Activated T-helper 17 cell treated with anti-CD3 and anti-CD28 coated beads, Interleukin-2, amount 50 U/mL, for 72 hours (primary cell): ENCODE measurements around the gene RIC1. TPM values are rescaled to one million over a fixed set of nuclear protein-coding genes. Genes with fewer than 3 reads are reported as not detected.
"Not testable (repeated sequence)": the region's sequence is repeated elsewhere in the genome, so short reads cannot be mapped to it uniquely, and the experiment has no call there.

Source experiments
- ATAC-seq: fragments of 150-1000 bp; cut with Tn5 transposase; replicated peaks from 2 replicates; pipeline ENCODE4 v1.10.0; 2021; ENCODE audit warnings: mild to moderate bottlenecking, moderate library complexity
- H3K27ac Mint-ChIP-seq: one replicate; pipeline ENCODE4 v1.8.0; 2022; ENCODE audit warnings: mixed read lengths
- H3K27me3 Mint-ChIP-seq: one replicate; pipeline ENCODE4 v1.8.0; 2022; ENCODE audit warnings: mixed read lengths
- H3K36me3 Mint-ChIP-seq: one replicate; pipeline ENCODE4 v1.8.0; 2022; ENCODE audit warnings: low read depth, mild to moderate bottlenecking, mixed read lengths
- H3K4me1 Mint-ChIP-seq: one replicate; pipeline ENCODE4 v1.8.0; 2022; ENCODE audit warnings: mixed read lengths
- H3K4me3 Mint-ChIP-seq: one replicate; pipeline ENCODE4 v1.8.0; 2022; ENCODE audit warnings: mild to moderate bottlenecking, mixed read lengths
- H3K9me3 Mint-ChIP-seq: one replicate; pipeline ENCODE4 v1.8.0; 2022; ENCODE audit warnings: mixed read lengths
- total RNA-seq, 2 donors: library from RNA; stranded (reverse); gene quantifications; one replicate each; pipeline ENCODE4 v1.2.3, GENCODE V29; 2022

Gene RIC1
- total RNA-seq, 2 donors from 2014 or later, result 20.1 to 20.3 TPM

DNA sequence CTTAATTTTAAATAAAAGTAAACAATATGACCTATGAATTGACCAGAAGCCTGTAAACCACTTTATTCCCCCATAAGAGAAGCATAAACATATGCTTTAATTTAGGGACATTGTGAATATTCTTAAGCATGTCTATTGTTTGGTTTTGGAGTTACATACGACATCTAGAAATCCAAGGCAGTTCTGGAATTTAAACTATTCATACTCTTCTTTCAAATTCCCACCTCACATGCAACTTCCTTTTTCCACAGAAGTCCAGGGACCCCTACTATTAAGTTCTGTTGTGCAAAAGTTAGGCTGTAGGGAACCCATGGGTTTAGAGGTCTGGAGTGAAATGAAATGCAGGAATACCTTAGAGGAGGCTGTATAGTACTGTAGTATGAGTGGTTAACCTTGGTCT lies 2.1 kb downstream of the RIC1 start:
- peaks cover 13% of the 10 kb centered on the region for H3K9me3 Mint-ChIP-seq
- H3K27me3 Mint-ChIP-seq, result no peaks in the 10 kb centered on the region
- H3K4me1 Mint-ChIP-seq, result peaks cover 41% of the 10 kb centered on the region

DNA sequence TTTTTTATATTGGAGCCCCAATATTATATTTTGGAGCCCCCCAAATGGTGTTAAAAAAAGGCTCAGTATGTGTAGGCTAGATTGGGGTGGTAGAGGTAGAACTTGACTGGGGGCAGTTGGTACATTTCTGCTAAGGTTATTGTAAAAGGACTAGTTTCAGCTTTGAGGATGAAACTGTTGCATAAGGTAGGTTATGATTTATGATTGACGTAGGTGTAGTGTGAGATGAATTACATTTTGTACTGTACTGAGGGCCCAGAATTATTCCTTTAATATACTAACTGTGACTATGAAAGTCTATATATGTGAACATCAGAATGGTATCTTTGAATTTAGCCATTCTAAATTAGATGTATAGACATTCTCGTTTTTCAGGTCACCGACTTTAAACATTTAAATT lies 3.6 kb downstream of the RIC1 start:
- no peaks in the 10 kb centered on the region for H3K27me3 Mint-ChIP-seq
- no peak overlapping the region for H3K4me3 Mint-ChIP-seq
- peaks cover 14% of the 10 kb centered on the region for H3K36me3 Mint-ChIP-seq
- peaks cover 32% of the 10 kb centered on the region for H3K4me1 Mint-ChIP-seq
- ATAC-seq, result no peak
- peaks cover 14% of the 10 kb centered on the region for H3K9me3 Mint-ChIP-seq
- H3K27ac Mint-ChIP-seq, result no peak overlapping the region

More for the DNA sequence above, 2.1 kb downstream of the RIC1 start:
- ATAC-seq, result no peak
- Mint-ChIP-seq H3K36me3 (peaks cover 19% of the 10 kb centered on the region), H3K4me3 (peak overlapping the region; percentile 95), H3K27ac (no peak overlapping the region)

DNA sequence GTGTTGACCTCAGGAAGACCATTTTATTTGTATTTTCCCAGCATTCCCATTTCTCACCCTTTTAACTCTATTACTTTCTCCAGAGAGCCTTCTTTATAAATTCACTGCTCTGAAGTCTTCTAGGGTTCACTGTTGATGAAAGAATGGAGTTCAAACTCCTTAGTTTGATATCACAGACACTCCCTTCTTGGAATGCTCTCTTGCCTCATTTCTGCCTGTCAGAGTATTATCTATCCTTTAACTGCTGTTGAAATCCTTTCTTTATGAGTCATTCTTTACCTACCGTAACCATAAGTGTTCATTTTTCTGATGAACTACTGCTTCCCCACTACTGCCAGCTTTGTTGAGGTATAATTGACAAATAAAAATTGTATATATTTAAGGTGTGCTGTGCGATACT lies 4.3 kb downstream of the RIC1 start:
- Mint-ChIP-seq H3K27me3 (no peaks in the 10 kb centered on the region), H3K4me3 (peak overlapping the region; percentile 30), H3K27ac (no peak overlapping the region), H3K9me3 (peaks cover 16% of the 10 kb centered on the region), H3K36me3 (peaks cover 18% of the 10 kb centered on the region), H3K4me1 (peaks cover 32% of the 10 kb centered on the region)
- no peak for ATAC-seq

DNA sequence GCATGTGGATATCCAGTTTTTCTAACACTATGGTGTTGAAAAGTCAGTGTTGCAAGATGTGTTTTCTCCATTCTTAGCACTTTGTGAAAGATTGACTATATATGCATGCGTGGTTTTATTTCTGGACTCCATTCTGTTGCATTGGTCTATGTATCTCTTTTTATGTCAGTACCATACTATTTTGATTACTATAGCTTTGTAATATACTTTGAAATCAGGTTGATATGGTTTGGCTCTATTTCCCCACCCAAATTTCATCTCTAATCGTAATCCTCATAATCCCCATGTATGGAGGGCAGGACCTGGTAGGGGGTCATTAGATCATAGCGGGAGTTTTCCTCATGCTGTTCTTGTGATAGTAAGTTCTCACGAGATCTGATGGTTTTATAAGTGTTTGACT lies 6.5 kb downstream of the RIC1 start:
- Mint-ChIP-seq H3K36me3 (peaks cover 14% of the 10 kb centered on the region), H3K27me3 (no peaks in the 10 kb centered on the region), H3K4me3 (no peak overlapping the region), H3K27ac (no peak overlapping the region), H3K4me1 (peaks cover 41% of the 10 kb centered on the region), H3K9me3 (peaks cover 16% of the 10 kb centered on the region)
- no peak for ATAC-seq

DNA sequence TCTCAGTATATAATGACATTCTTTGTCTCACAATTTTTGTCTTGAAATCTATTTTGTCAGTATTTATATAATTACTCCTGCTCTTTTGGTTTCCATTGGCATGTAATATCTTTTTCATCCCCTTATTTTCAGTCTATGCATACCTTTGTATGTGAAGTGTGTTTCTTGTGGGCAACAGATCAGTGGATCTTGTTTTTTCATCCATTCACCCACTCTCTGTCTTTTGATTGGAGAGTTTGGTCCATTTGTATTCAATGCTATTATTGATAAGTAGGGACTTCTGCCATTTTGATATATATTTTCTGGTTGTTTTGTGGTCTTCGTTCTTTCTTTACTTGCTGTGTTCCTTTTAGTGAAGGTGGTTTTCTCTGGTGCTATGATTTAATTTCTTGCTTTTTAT lies 10.9 kb downstream of the RIC1 start:
- ATAC-seq, result no peak
- no peak overlapping the region for H3K27ac Mint-ChIP-seq
- H3K4me1 Mint-ChIP-seq, result peaks cover 31% of the 10 kb centered on the region
- no peaks in the 10 kb centered on the region for H3K27me3 Mint-ChIP-seq
- no peak overlapping the region for H3K4me3 Mint-ChIP-seq
- H3K36me3 Mint-ChIP-seq, result peaks cover 13% of the 10 kb centered on the region
- peaks cover 14% of the 10 kb centered on the region for H3K9me3 Mint-ChIP-seq

DNA sequence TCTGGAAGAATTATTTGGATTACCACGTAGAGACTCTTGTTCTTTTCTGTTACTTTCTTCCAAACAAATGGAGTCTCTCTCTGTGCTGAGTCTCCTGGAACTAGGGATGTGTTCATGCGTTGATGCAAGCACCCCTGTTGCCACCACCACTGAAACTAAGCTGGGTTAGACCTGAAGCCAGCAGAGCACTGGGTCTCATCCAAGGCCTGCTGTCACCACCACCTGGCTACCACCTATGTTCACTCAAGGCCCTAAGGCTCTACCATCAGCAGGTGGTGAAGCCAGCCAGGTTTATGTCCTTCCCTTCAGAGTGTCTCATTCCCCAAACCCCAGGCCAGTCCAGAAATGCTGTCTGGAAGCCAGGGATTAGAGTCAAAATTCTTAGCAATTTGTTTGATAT lies 13.3 kb downstream of the RIC1 start:
- H3K36me3 Mint-ChIP-seq, result peaks cover 13% of the 10 kb centered on the region

DNA sequence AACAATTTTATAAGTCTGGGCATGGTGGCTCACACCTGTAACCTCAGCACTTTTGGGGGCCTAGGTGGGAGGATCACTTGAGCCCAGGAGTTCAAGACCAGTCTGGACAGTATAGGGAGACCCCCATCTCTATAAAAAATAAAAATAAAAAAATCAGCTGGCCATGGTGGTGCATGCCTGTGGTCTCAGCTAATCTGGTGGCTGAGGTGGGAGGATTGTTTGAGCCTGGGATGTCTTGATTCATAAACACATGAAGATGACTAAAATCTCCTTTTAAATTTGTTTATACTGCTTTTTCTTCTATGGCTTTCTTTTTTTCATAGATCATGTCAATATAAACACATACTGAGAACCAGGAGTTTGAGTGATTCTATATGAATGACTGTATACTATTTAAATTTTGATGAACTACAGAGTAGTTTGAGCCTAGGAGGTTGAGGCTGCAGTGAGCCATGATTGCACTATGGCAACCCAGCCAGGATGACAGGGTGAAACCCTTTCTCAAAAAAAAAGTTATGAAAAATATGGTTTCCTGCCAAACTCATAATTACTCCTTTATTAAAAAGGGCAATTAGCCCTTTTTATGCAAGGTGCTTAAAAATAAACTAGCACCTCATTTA lies 14.2 kb downstream of the RIC1 start:
- peaks cover 45% of the 10 kb centered on the region for H3K4me1 Mint-ChIP-seq
- peak; percentile 85 for ATAC-seq
- peak overlapping the region; percentile 76 for H3K27ac Mint-ChIP-seq
- no peaks in the 10 kb centered on the region for H3K27me3 Mint-ChIP-seq
- H3K9me3 Mint-ChIP-seq, result peaks cover 3% of the 10 kb centered on the region
- peaks cover 7% of the 10 kb centered on the region for H3K36me3 Mint-ChIP-seq
- peak overlapping the region; percentile 25 for H3K4me3 Mint-ChIP-seq

More for the DNA sequence above, 13.3 kb downstream of the RIC1 start:
- Mint-ChIP-seq H3K27me3 (no peaks in the 10 kb centered on the region), H3K4me3 (no peak overlapping the region), H3K27ac (no peak overlapping the region), H3K9me3 (peaks cover 3% of the 10 kb centered on the region), H3K4me1 (peaks cover 40% of the 10 kb centered on the region)
- ATAC-seq, result no peak

DNA sequence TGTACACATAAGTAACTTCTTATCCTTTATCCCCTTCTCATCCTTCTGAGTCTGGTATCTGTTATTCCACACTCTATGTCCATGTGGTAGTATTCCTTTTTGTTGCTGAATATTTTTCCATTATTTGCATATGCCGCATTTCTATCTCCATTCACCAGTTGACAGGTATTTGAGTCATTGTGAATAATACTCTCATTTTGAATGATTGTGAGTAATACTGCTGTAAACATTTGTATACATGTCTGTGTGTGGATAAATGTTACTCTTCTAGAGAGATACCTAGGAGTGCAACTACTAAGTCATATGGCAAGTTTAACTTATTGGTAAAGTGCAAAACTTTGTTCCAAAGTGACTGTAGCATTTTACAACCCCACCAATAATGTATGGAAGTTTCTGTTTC lies 15.6 kb downstream of the RIC1 start:
- Mint-ChIP-seq H3K4me1 (peaks cover 50% of the 10 kb centered on the region), H3K9me3 (peaks cover 7% of the 10 kb centered on the region), H3K27me3 (no peaks in the 10 kb centered on the region), H3K4me3 (peak overlapping the region; percentile 19), H3K36me3 (no peaks in the 10 kb centered on the region), H3K27ac (peak overlapping the region; percentile 65)
- peak; percentile 91 for ATAC-seq

DNA sequence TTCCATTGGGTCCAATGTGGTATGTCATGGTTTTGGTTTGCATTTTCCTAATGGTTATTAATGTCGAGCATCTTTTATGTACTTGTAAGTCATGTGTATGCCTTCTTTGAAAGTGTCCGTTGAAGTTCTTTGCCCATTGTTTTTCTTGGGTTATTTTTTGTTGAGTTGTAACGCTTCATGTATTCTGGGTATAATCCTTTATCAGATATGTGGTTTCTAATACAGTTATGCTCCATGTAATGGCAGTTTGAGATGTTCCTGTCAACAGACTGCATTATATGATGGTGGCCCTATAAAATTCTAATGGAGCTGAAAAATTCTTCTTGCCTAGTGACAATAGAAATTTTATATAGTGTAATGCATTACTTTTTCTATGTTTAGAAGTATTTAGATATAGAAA lies 17.2 kb downstream of the RIC1 start:
- no peaks in the 10 kb centered on the region for H3K36me3 Mint-ChIP-seq
- peaks cover 12% of the 10 kb centered on the region for H3K9me3 Mint-ChIP-seq
- no peaks in the 10 kb centered on the region for H3K27me3 Mint-ChIP-seq
- ATAC-seq, result no peak
- H3K4me1 Mint-ChIP-seq, result peaks cover 46% of the 10 kb centered on the region
- H3K27ac Mint-ChIP-seq, result no peak overlapping the region
- no peak overlapping the region for H3K4me3 Mint-ChIP-seq

DNA sequence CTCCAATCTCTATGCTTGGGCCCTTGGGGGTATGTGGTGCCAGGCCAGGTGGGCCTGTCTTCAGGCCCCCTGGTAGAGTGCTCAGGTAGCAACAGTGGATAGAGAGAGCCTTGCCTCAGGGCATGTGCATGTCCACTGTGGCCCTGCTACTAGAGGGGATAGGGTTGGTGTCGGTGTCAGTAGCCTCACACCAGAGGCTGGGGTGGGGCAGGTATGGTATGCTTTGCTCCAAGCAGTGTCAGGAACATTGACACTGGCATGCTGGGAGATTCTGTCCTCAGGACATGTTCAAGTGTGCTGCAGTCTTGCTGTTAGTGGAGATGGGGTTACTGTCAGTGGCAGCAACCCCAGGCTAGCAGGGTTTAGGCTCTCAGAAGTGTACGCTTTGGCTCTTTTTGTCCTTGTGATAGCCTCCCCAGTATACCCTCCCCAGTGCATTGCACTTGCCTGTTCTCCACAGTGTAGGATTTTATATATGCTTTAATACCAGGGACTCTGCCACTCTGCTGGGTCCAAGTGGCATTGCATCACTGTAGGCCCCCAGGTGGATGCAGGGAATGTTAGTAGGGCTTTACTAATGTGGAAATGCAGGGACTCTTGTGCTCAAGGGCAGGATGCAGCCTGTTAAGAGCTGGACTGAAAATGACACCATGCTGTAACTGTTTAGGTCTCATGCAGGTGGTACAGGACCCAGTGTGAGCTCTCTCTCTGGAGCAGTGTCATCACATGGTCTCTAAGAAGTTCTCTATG lies 21.6 kb downstream of the RIC1 start:
- Mint-ChIP-seq H3K27me3 (no peaks in the 10 kb centered on the region), H3K9me3 (peaks cover 21% of the 10 kb centered on the region), H3K27ac (no peak overlapping the region), H3K36me3 (peaks cover 7% of the 10 kb centered on the region), H3K4me3 (no peak overlapping the region), H3K4me1 (peaks cover 40% of the 10 kb centered on the region)
- ATAC-seq, result no peak

DNA sequence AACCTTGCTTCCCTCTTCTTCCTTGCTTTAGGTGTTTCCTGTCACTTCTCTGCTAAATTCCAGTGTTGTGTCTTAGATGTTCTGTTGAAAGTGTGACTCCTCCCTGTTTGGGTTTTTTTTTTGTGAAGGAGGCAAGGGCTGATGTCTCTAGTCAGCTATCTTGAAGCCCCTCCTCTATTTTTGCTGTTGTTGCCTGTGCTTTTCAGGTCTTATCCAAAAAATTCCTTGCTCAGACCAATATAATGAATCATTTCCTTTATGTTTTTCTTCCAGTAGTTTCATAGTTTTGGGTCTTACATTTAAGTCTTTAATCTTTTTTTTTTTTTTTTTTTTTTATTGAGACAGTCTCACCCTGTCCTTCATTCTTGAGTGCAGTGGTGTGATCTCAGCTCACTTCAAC lies 22.3 kb downstream of the RIC1 start:
- Mint-ChIP-seq H3K4me3 (no peak overlapping the region), H3K27me3 (no peaks in the 10 kb centered on the region), H3K4me1 (peaks cover 36% of the 10 kb centered on the region), H3K9me3 (peaks cover 21% of the 10 kb centered on the region), H3K27ac (no peak overlapping the region), H3K36me3 (peaks cover 7% of the 10 kb centered on the region)
- ATAC-seq, result no peak

DNA sequence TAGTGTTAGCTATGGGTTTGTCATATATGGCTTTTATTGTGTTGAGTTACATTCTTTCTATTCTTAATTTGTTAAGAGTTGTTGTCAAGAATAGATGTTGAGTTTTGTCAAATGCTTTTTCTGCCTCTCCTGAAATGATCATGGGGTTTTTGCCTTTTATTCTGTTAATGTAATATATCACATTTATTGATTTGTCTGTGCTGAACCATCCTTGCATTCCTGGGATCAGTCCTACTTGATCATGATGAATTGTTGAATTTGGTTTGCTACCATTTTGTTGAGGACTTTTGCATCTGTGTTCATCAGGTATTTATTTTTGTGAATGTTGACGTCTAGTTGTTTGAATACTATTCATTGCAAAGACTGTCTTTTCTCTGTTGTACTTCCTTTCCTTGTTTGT lies 23.9 kb downstream of the RIC1 start:
- ATAC-seq, result no peak
- H3K9me3 Mint-ChIP-seq, result peaks cover 18% of the 10 kb centered on the region

DNA sequence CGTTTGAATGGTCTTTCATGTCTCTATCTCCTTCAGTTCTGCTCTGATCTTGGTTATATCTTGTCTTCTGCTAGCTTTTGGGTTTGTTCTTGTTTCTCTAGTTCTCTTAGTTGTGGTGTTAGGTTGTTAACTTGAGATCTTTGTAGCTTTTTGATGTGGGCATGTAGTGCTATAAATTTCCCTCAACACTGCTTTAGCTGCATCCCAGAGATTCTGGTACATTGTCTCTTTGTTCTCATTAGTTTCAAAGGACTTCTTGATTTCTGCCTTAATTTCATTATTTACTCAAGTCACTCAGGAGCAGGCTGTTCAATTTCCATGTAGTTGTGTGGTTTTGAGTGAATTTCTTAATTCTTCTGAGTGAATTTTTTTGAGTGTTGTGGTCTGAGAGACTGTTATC lies 33.9 kb downstream of the RIC1 start:
- not testable (repeated sequence) for H3K27ac Mint-ChIP-seq, ATAC-seq

More for the DNA sequence above, 23.9 kb downstream of the RIC1 start:
- Mint-ChIP-seq H3K27me3 (no peaks in the 10 kb centered on the region), H3K36me3 (peaks cover 20% of the 10 kb centered on the region), H3K4me3 (no peak overlapping the region), H3K27ac (no peak overlapping the region), H3K4me1 (peaks cover 23% of the 10 kb centered on the region)

DNA sequence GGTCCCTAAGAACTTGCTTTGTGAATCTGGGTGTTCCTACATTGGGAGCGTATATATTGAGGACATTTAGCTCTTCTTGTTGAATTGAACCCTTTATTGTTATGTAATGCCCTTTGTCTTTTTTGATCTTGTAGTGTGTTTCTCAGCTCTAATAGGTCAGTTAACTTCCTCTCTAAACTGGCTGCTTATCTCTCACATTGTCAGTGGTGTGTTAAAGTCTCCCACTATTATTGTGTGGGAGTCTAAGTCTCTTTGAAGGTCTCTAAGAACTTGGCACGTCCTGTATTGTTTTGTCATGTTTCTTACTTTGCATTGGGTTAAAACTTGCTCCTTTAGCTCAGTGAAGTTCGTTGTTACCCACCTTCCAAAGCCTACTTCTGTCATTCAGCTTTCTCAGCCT lies 36.2 kb downstream of the RIC1 start:
- Mint-ChIP-seq H3K4me1 (peaks cover 44% of the 10 kb centered on the region), H3K4me3 (no peak overlapping the region), H3K36me3 (peaks cover 45% of the 10 kb centered on the region), H3K27me3 (no peaks in the 10 kb centered on the region), H3K9me3 (peaks cover 19% of the 10 kb centered on the region), H3K27ac (peak overlapping the region; percentile 8)
- ATAC-seq, result no peak

More for the DNA sequence above, 33.9 kb downstream of the RIC1 start:
- H3K27me3 Mint-ChIP-seq, H3K4me3 Mint-ChIP-seq: not testable (repeated sequence)
- Mint-ChIP-seq H3K36me3 (peaks cover 62% of the 10 kb centered on the region), H3K4me1 (peaks cover 47% of the 10 kb centered on the region), H3K9me3 (peaks cover 22% of the 10 kb centered on the region)

DNA sequence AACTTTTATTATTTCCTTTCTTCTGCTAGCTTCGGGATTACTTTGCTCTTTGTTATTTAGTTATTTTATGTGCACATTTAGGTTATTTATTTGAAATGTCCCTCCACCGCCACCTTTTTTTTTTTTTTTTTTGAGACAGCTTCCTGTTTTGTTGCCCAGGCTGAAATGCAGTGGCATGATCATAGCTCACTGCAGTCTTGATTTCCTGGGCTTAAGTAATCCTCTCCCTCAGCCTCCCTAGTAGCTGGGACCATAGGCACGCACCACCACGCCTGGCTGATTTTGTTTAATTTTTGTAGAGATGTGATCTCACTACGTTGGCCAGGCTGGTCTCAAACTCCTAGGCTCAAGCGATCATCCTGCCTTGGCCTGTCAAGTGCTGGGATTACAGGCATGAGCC lies 38.5 kb downstream of the RIC1 start:
- H3K27ac Mint-ChIP-seq, result no peak overlapping the region
- no peak overlapping the region for H3K4me3 Mint-ChIP-seq
- no peaks in the 10 kb centered on the region for H3K27me3 Mint-ChIP-seq
- no peak for ATAC-seq
- peaks cover 49% of the 10 kb centered on the region for H3K4me1 Mint-ChIP-seq
- H3K9me3 Mint-ChIP-seq, result peaks cover 13% of the 10 kb centered on the region
- H3K36me3 Mint-ChIP-seq, result peaks cover 25% of the 10 kb centered on the region
